Measurements from ENCODE around the gene FOXK1. TPM values are rescaled to one million over a fixed set of nuclear protein-coding genes. Genes with fewer than 3 reads are reported as not detected.
A peak's percentile ranks its signal among the peaks of the same experiment; 100 is the strongest.

The FOXK1 gene
- total and polyA plus RNA-seq, 2 of the 13 experiments (the other 11 are each of a cell fraction or from before 2014, with no cell fraction given), result 4.6 to 8.8 TPM

DNA sequence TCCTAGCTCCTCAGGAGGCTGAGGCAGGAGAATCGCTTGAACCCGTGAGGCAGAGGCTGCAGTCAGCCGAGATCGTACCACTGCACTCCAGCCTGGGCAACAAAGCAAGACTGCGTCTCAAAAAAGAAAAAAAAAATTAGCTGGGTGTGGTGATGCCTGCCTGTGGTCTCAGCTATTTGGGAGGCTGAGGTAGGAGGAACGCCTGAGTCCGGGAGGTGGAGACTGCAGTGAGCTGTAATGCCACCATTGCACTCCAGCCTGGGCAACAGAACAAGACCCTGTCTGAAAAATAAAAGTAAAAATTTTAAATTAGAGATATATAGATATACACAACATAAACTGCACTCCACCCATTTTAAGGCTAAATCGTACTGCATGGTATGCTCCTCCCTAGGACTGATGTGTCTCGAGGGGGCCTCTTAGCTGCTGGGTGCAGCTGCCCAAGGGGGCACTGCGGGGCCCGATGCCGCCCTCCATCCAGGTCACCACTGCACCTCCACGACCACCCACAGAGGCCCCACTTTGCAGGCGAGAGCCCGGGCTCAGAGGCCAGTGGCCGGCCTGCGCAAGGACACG, 40.9 kb upstream of the FOXK1 start:
- no peaks in the 10 kb centered on the region for H4K20me1 ChIP-seq (ENCODE audit: insufficient read depth, low read length)
- CTCF ChIA-PET (ENCODE audit: low intra/inter-chr PET ratio, low total read pairs), result interaction anchor here (1.8 kb wide), 1 partner anchor 41 kb away, joined by 5 read pairs; the partner anchor contains the start of gene FOXK1
- peak overlapping the region; percentile 61 for H3K9ac ChIP-seq (ENCODE audit: insufficient read depth, low read depth, low read length)
- peak overlapping the region; percentile 49 to 79 (median 58); a peak in 4 of 6 replicates for H3K4me3 ChIP-seq (replicated peaks in 1 of 3; ENCODE audit: insufficient read depth in 1 of 3, low read depth in 2 of 3, low read length in 3 of 3)
- H3K9me3 ChIP-seq (ENCODE audit: low read length), result no peaks in the 10 kb centered on the region
- intact Hi-C loops (cut with micrococcal nuclease; ENCODE audit: unreplicated experiment) (loop anchor here (2.0 kb wide), 1 partner anchor 42 kb away; the partner anchor contains the start of gene FOXK1), in situ Hi-C loops (cut with HindIII; ENCODE audit: extremely low pct_ligation_motif_present, low pct_unique_long_range_greater_than_20kb) (no loop called here)
- H3K4me2 ChIP-seq (ENCODE audit: low read depth, low read length), result peak overlapping the region; percentile 94
- H2AFZ ChIP-seq (ENCODE audit: low read length), result no peak overlapping the region
- H3K79me2 ChIP-seq (ENCODE audit: insufficient read depth, low read length), result no peaks in the 10 kb centered on the region
- DNase-seq (ENCODE audit: low spot score) (no peak), FAIRE-seq (no peak), ATAC-seq (no peak)
- H3K4me1 ChIP-seq (ENCODE audit: insufficient read depth, low read length), result peaks cover 22% of the 10 kb centered on the region
- H3K27ac ChIP-seq (ENCODE audit: extremely low read length, insufficient read depth, low read length), result peak overlapping the region; percentile 55
- BruUV-seq (replicated peaks), result no TSS peak
- WGBS (ENCODE audit: low lambda C conversion rate), result 63% methylated on average over 9 of the region's 18 CpGs
- POLR2A ChIA-PET, result interaction anchor here (0.8 to 2.3 kb wide), 17 partner anchors 9 to 151 kb away, joined by 3 to 46 read pairs (median 4); partner anchors contain the start of genes AP5Z1 and FOXK1
- no peaks in the 10 kb centered on the region for H3K27me3 ChIP-seq (ENCODE audit: control insufficient read depth in 1 of 2, insufficient read depth in 2 of 2, low read length in 2 of 2)
- no peaks in the 10 kb centered on the region for H3K36me3 ChIP-seq (replicated peaks in 1 of 2; ENCODE audit: control insufficient read depth in 1 of 2, insufficient read depth in 2 of 2, low read length in 2 of 2)
- TF ChIP-seq ZNF598 (CRISPR knock-in tag; IDR thresholded peaks at IDR 0.05; ENCODE audit: borderline replicate concordance), result 0 out of 2 replicates have a peak, but pooled peaks have one; percentile 1
- TF ChIP-seq POGZ (CRISPR knock-in tag; IDR thresholded peaks at IDR 0.05), result no peak
- peak; percentile 84 for TF ChIP-seq ZFX (CRISPR knock-in tag; IDR thresholded peaks at IDR 0.05; ENCODE audit: low read depth)
- no peak for TF ChIP-seq DNMT1 (CRISPR knock-in tag; IDR thresholded peaks at IDR 0.05)
- TF ChIP-seq, protein P1, sequence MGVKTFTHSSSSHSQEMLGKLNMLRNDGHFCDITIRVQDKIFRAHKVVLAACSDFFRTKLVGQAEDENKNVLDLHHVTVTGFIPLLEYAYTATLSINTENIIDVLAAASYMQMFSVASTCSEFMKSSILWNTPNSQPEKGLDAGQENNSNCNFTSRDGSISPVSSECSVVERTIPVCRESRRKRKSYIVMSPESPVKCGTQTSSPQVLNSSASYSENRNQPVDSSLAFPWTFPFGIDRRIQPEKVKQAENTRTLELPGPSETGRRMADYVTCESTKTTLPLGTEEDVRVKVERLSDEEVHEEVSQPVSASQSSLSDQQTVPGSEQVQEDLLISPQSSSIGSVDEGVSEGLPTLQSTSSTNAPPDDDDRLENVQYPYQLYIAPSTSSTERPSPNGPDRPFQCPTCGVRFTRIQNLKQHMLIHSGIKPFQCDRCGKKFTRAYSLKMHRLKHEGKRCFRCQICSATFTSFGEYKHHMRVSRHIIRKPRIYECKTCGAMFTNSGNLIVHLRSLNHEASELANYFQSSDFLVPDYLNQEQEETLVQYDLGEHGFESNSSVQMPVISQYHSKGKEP (CRISPR knock-in tag; IDR thresholded peaks at IDR 0.05), result 0 out of 2 replicates have a peak, but pooled peaks have one; percentile 51
- peak; percentile 69 for TF ChIP-seq PHF8 (CRISPR knock-in tag; IDR thresholded peaks at IDR 0.05)
- peak; percentile 12 for TF ChIP-seq HNF1B (CRISPR knock-in tag; IDR thresholded peaks at IDR 0.05)
- TF ChIP-seq HIVEP1 (CRISPR knock-in tag; IDR thresholded peaks at IDR 0.05), result 0 out of 2 replicates have a peak, but pooled peaks have one; percentile 5
- TF ChIP-seq, protein P2, sequence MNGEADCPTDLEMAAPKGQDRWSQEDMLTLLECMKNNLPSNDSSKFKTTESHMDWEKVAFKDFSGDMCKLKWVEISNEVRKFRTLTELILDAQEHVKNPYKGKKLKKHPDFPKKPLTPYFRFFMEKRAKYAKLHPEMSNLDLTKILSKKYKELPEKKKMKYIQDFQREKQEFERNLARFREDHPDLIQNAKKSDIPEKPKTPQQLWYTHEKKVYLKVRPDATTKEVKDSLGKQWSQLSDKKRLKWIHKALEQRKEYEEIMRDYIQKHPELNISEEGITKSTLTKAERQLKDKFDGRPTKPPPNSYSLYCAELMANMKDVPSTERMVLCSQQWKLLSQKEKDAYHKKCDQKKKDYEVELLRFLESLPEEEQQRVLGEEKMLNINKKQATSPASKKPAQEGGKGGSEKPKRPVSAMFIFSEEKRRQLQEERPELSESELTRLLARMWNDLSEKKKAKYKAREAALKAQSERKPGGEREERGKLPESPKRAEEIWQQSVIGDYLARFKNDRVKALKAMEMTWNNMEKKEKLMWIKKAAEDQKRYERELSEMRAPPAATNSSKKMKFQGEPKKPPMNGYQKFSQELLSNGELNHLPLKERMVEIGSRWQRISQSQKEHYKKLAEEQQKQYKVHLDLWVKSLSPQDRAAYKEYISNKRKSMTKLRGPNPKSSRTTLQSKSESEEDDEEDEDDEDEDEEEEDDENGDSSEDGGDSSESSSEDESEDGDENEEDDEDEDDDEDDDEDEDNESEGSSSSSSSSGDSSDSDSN (CRISPR knock-in tag; IDR thresholded peaks at IDR 0.05), result peak; percentile 55; the same call in 1 of the 2 replicates
- no peak for TF ChIP-seq SATB2 (CRISPR knock-in tag; IDR thresholded peaks at IDR 0.05)
- TF ChIP-seq ZNF629 (CRISPR knock-in tag; conservative IDR thresholded peaks at IDR 0.05), result no peak
- TF ChIP-seq MAF1 (CRISPR knock-in tag; IDR thresholded peaks at IDR 0.05; ENCODE audit: borderline replicate concordance), result no peak
- TF ChIP-seq ZNF235 (CRISPR knock-in tag; IDR thresholded peaks at IDR 0.05; ENCODE audit: borderline replicate concordance), result peak; percentile 15; the same call in 1 of the 2 replicates
- peak; percentile 52 for TF ChIP-seq ZNF224 (CRISPR knock-in tag; IDR thresholded peaks at IDR 0.05)
- TF ChIP-seq, protein P3, sequence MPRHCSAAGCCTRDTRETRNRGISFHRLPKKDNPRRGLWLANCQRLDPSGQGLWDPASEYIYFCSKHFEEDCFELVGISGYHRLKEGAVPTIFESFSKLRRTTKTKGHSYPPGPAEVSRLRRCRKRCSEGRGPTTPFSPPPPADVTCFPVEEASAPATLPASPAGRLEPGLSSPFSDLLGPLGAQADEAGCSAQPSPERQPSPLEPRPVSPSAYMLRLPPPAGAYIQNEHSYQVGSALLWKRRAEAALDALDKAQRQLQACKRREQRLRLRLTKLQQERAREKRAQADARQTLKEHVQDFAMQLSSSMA (CRISPR knock-in tag; IDR thresholded peaks at IDR 0.05), result no peak
- TF ChIP-seq GATAD1 (CRISPR knock-in tag; IDR thresholded peaks at IDR 0.05), result peak; percentile 2; the same call in 1 of the 2 replicates
- peak in 1 of 2 experiments; percentile 85; a peak in 2 of 4 replicates for TF ChIP-seq POLR2A (IDR thresholded peaks at IDR 0.05; ENCODE audit: insufficient read depth in 1 of 2, low read depth in 2 of 2, low read length in 2 of 2)
- TF ChIP-seq ZNF713 (CRISPR knock-in tag; IDR thresholded peaks at IDR 0.05), result 0 out of 2 replicates have a peak, but pooled peaks have one; percentile 9

All from HepG2 (cell line).